Bronchial epithelial cell (primary cell): ENCODE data around the gene SEMA7A. TPM values are rescaled to one million over a fixed set of nuclear protein-coding genes. Genes with fewer than 3 reads are reported as not detected.
"Not testable (repeated sequence)": the region's sequence is repeated elsewhere in the genome, so short reads cannot be mapped to it uniquely, and the experiment has no call there.

Experiments used
- DNase-seq: peaks from one replicate; pipeline ENCODE4 v3.0.0-alpha.2; 2010; ENCODE audit warnings: low read depth
- FAIRE-seq: peaks from 2 replicates; lab custom pipeline; 2011; peaks lifted over from hg19 to GRCh38; lab: Jason Lieb, UNC
- H3K27me3 ChIP-seq: 2 replicates; pipeline ENCODE4 v1.5.1; 2011; ENCODE audit warnings: low read length; ENCODE audit not compliant: control insufficient read depth, insufficient read depth
- H3K36me3 ChIP-seq: 2 replicates; pipeline ENCODE4 v1.5.1; 2011; ENCODE audit warnings: low read length; ENCODE audit not compliant: control insufficient read depth, insufficient read depth
- H3K4me3 ChIP-seq: 2 replicates; pipeline ENCODE4 v1.5.1; 2011; ENCODE audit warnings: mild to moderate bottlenecking, low read depth, low read length, control low read depth
- CTCF ChIP-seq: IDR thresholded peaks from 2 replicates; pipeline ENCODE4 v1.5.1; 2011; ENCODE audit warnings: mild to moderate bottlenecking, moderate library complexity, low read length, control low read depth, inconsistent platforms; ENCODE audit not compliant: insufficient read depth, severe bottlenecking
- total RNA-seq: library from RNA; depleted of rRNA; stranded (reverse); fragments of >200 nt; gene quantifications from 2 replicates; pipeline ENCODE4 v1.2.1, GENCODE V29; 2014

The SEMA7A gene
- total RNA-seq, 1 donor from 2014 or later = 5.3 TPM

- no peak for FAIRE-seq
- TF ChIP-seq CTCF = no peak
Observed at GRCh38 chr15:74391582-74392450, 41.9 kb downstream of the SEMA7A start.

GRCh38 chr15:74390647-74391288 is 43.0 kb downstream of the SEMA7A start:
- H3K36me3 ChIP-seq = no peaks in the 10 kb centered on the region
- H3K4me3 ChIP-seq = no peak overlapping the region
- DNase-seq (no peak), FAIRE-seq (peak; percentile 23)
- no peak for TF ChIP-seq CTCF
- H3K27me3 ChIP-seq = no peaks in the 10 kb centered on the region

More at GRCh38 chr15:74391582-74392450, 41.9 kb downstream of the SEMA7A start:
- no peaks in the 10 kb centered on the region for H3K36me3 ChIP-seq
- H3K27me3 ChIP-seq = no peaks in the 10 kb centered on the region
- no peak for DNase-seq
- H3K4me3 ChIP-seq = no peak overlapping the region

GRCh38 chr15:74390049-74390646 is 43.6 kb downstream of the SEMA7A start:
- not testable (repeated sequence) for H3K27me3 ChIP-seq, H3K4me3 ChIP-seq, H3K36me3 ChIP-seq, FAIRE-seq, DNase-seq

- DNase-seq (no peak), FAIRE-seq (no peak)
- Histone ChIP-seq H3K27me3 (no peaks in the 10 kb centered on the region), H3K4me3 (no peak overlapping the region), H3K36me3 (no peaks in the 10 kb centered on the region)
- TF ChIP-seq CTCF = no peak
Observed at GRCh38 chr15:74389241-74390048, 44.3 kb downstream of the SEMA7A start.

GRCh38 chr15:74388363-74388951 is 45.3 kb downstream of the SEMA7A start:
- no peaks in the 10 kb centered on the region for H3K36me3 ChIP-seq
- DNase-seq (no peak), FAIRE-seq (no peak)
- no peaks in the 10 kb centered on the region for H3K27me3 ChIP-seq
- no peak for TF ChIP-seq CTCF
- no peak overlapping the region for H3K4me3 ChIP-seq
